Erythroblast (primary cell): ENCODE data around the gene NLK.
"Not testable (repeated sequence)": the region's sequence is repeated elsewhere in the genome, so short reads cannot be mapped to it uniquely, and the experiment has no call there.

Source experiments
- GATA1 ChIP-seq: IDR thresholded peaks from 2 replicates; pipeline ENCODE4 v1.6.1; 2011; ENCODE audit warnings: low read depth, mild to moderate bottlenecking, control low read depth, low read length, moderate library complexity
- POLR2A ChIP-seq: IDR thresholded peaks from 2 replicates; pipeline ENCODE4 v1.6.1; 2011; ENCODE audit warnings: mild to moderate bottlenecking, low read length

DNA sequence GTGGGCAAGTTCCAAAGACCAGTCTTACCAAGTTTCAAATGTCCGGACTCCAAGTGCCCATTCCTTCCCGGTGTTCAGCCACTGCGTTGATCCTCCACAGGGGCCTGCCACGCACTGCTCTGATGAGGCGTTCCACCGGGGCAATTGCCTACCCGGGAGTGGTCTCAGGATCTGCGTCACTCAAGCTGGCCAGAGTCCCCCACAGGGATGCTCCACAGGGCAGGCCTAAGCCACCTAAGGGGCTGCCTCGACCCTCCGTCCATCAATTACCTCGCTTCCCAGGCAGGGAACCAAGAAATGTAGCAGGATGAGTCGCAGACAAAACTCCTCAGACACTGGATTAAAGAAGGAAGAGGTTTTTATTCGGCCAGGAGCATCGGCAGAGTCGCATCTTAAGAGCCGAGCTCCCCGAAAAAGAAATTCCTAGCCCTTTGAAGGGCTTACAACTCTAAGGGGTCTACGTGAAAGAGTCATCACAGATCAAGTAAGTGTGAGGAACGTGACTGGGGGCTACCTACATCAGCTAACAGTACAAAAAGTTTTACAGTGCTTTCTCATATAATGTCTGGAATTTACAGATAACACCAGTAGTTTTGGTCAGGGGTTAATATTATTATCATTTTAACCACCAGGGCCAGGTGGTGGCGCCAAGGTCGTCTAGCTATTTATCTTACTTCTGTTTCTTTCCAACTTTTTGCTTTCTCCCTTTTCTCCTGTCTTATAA, 196.2 kb downstream of the NLK start:
- not testable (repeated sequence) for TF ChIP-seq POLR2A, GATA1
